ENCODE results near the gene KCNQ2. TPM values are rescaled to one million over a fixed set of nuclear protein-coding genes. Genes with fewer than 3 reads are reported as not detected.

Gene KCNQ2
- total and polyA plus RNA-seq, 8 donors, result 0.03 to 2.2 (median 0.25) TPM; not detected in 5

- no peak for DNase-seq
- TF ChIP-seq POLR2A (IDR thresholded peaks at IDR 0.05) (no peak), CTCF (IDR thresholded peaks at IDR 0.05) (no peak), EP300 (IDR thresholded peaks at IDR 0.05) (no peak), POLR2AphosphoS5 (IDR thresholded peaks at IDR 0.05) (no peak)
- WGBS, 5 donors, result 71 to 93% (median 88%) methylated on average over 6 of the region's 6 CpGs
These were observed 86.6 kb downstream of the KCNQ2 start for GRCh38 chr20:63385819-63386218.

GRCh38 chr20:63384336-63384735 is 88.1 kb downstream of the KCNQ2 start:
- Histone ChIP-seq H3K36me3 (no peaks in the 10 kb centered on the region), H3K27me3 (peaks cover 4 to 55% (median 38%) of the 10 kb centered on the region in 3 donors), H3K4me3 (no peak overlapping the region), H3K9me3 (peaks cover 6 to 20% (median 17%) of the 10 kb centered on the region in 4 donors), H3K27ac (no peak overlapping the region), H3K4me1 (peaks cover 0 to 5% (median 0%) of the 10 kb centered on the region in 4 donors)
- WGBS, 5 donors, result 64 to 83% (median 75%) methylated on average over 15 to 18 of the region's 18 CpGs
- DNase-seq, result no peak
- intact Hi-C loops (cut with DNase I; ENCODE audit: low total_unique reads), result loop anchor here (5.0 kb wide), 1 partner anchor 77 kb away; no protein-coding TSS in a partner anchor
- no peak for TF ChIP-seq POLR2A (IDR thresholded peaks at IDR 0.05)
- no peak for TF ChIP-seq CTCF (IDR thresholded peaks at IDR 0.05)
- TF ChIP-seq EP300 (IDR thresholded peaks at IDR 0.05), result no peak
- TF ChIP-seq POLR2AphosphoS5 (IDR thresholded peaks at IDR 0.05), result no peak

More at GRCh38 chr20:63385819-63386218, 86.6 kb downstream of the KCNQ2 start:
- no peaks in the 10 kb centered on the region for H3K36me3 ChIP-seq
- peaks cover 0 to 5% (median 0%) of the 10 kb centered on the region in 4 donors for H3K4me1 ChIP-seq
- H3K4me3 ChIP-seq, result no peak overlapping the region
- H3K9me3 ChIP-seq, result peaks cover 6 to 32% (median 22%) of the 10 kb centered on the region in 4 donors
- no peak overlapping the region for H3K27ac ChIP-seq
- peaks cover 4 to 40% (median 24%) of the 10 kb centered on the region in 3 donors for H3K27me3 ChIP-seq
- intact Hi-C loops (cut with DNase I; ENCODE audit: low total_unique reads), result no loop called here

- no peak for DNase-seq
- Histone ChIP-seq H3K27ac (no peak overlapping the region), H3K4me3 (no peak overlapping the region), H3K36me3 (no peaks in the 10 kb centered on the region), H3K4me1 (peaks cover 0 to 5% (median 0%) of the 10 kb centered on the region in 4 donors), H3K9me3 (peaks cover 6 to 20% (median 17%) of the 10 kb centered on the region in 4 donors), H3K27me3 (peaks cover 4 to 63% (median 44%) of the 10 kb centered on the region in 3 donors)
- TF ChIP-seq CTCF (IDR thresholded peaks at IDR 0.05) (no peak), EP300 (IDR thresholded peaks at IDR 0.05) (no peak), POLR2AphosphoS5 (IDR thresholded peaks at IDR 0.05) (no peak), POLR2A (IDR thresholded peaks at IDR 0.05) (no peak)
- WGBS, 5 donors, result 47 to 62% (median 56%) methylated on average over 7 to 11 of the region's 11 CpGs
- intact Hi-C loops (cut with DNase I; ENCODE audit: low total_unique reads), result loop anchor here (5.0 kb wide), 1 partner anchor 76 kb away; no protein-coding TSS in a partner anchor
These were observed 88.9 kb downstream of the KCNQ2 start for GRCh38 chr20:63383556-63383955.

- no peak overlapping the region for H3K27ac ChIP-seq
- peaks cover 6 to 20% (median 17%) of the 10 kb centered on the region in 4 donors for H3K9me3 ChIP-seq
- H3K36me3 ChIP-seq, result no peaks in the 10 kb centered on the region
- no peak overlapping the region for H3K4me3 ChIP-seq
- 53 to 65% (median 64%) methylated on average over 17 of the region's 17 CpGs for WGBS, 5 donors
- TF ChIP-seq POLR2AphosphoS5 (IDR thresholded peaks at IDR 0.05), result no peak
- TF ChIP-seq EP300 (IDR thresholded peaks at IDR 0.05), result no peak
- no peak for TF ChIP-seq POLR2A (IDR thresholded peaks at IDR 0.05)
- TF ChIP-seq CTCF (IDR thresholded peaks at IDR 0.05), result no peak
- peaks cover 0 to 5% (median 0%) of the 10 kb centered on the region in 4 donors for H3K4me1 ChIP-seq
- peaks cover 7 to 71% (median 50%) of the 10 kb centered on the region in 3 donors for H3K27me3 ChIP-seq
- intact Hi-C loops (cut with DNase I; ENCODE audit: low total_unique reads), result loop anchor here (5.0 kb wide), 1 partner anchor 75 kb away; no protein-coding TSS in a partner anchor
- DNase-seq, result no peak
These were observed 89.7 kb downstream of the KCNQ2 start for GRCh38 chr20:63382551-63383300.

Measured in stomach (tissue), 9 donors.